GM10847 (cell line): ENCODE measurements around the gene EXTL1.

Experiments
- POLR2A ChIP-seq: IDR thresholded peaks from 2 replicates; pipeline ENCODE4 v1.6.1; 2011; ENCODE audit not compliant: insufficient read length; ENCODE audit errors: extremely low read depth

The EXTL1 gene

DNA sequence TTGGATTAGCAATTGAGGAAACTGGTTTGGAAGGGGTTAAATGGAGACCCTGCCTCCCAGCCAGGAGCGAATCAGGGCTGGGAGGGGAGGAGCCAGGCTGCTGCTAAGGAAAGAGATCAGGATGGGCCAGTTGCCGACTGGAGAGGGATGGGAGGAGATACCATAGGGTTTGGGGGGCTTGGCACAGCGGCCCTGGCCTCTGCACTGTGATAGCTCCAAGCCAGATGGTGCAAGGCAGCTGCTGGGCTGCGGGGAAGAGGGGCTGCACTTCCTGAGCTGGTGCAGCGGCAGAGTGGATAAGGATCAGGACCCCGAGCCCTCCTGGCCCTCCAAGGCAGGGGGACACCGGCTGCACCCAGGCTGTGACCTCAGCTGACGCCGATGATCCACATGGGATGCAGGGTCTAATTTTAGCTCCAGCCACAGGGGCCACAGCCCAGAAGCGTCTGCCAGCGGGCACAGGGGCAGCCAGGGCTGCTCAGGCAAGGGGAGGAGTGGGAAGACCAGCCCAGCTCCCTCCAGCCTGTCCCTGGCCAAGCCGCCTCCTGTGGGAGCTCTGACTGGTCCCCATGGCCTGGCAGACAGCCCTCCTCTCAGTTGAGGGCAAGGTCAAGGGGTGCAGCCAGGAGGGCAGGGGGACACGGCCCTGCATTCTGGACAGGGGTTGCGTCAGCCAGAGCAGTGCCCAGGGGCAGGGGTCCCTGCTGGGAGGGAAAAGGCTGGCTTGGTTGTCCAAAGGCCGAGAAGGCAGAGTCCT, at the start of gene EXTL1:
Gene EXTL1, plus strand, starts transcription at position 129 of the 757 bp plus-strand sequence. CDS start 872 bp downstream, outside the sequence.
- no peak for TF ChIP-seq POLR2A

GRCh38 chr1:25971811-25972180, 49.8 kb upstream of the EXTL1 start:
- no peak for TF ChIP-seq POLR2A

GRCh38 chr1:25973610-25974321, 47.8 kb upstream of the EXTL1 start:
- TF ChIP-seq POLR2A = no peak

GRCh38 chr1:25977801-25978200, 43.8 kb upstream of the EXTL1 start:
- TF ChIP-seq POLR2A = no peak

DNA sequence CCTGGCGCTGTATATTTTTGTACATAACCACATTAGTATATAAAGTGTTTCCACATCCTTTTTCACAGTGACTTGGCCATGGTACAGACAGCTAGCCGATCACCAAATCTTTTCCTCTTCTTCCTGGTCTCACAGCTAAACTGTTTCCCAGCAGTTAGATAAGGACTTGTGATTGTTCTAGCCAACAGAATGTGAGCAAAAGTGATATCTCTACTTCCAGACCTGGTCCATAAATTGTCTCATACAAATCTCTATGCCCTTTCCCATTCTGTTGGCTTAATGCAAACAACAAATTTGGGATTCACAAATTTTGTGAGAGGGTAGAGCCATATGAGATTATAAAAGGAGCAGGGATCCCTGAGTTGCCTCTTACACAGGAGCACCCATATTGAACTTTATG, 43.2 kb upstream of the EXTL1 start:
- no peak for TF ChIP-seq POLR2A

DNA sequence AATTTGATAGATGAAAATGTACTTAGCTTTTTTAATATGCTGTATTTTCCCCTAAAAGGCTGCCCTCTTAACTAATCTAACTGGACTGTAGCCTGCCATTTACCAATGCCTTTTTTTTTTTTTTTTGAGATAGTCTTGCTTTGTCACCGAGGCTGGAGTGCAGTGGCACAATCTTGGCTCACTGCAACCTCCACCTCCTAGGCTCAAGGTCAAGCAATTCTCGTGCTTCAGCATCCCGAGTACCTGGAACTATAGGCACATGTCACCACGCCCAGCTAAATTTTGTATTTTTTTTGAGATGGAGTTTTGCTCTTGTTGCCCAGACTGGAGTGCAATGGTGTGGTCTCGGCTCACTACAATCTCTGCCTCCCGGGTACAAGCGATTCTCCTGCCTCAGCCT, 42.4 kb upstream of the EXTL1 start:
- no peak for TF ChIP-seq POLR2A

DNA sequence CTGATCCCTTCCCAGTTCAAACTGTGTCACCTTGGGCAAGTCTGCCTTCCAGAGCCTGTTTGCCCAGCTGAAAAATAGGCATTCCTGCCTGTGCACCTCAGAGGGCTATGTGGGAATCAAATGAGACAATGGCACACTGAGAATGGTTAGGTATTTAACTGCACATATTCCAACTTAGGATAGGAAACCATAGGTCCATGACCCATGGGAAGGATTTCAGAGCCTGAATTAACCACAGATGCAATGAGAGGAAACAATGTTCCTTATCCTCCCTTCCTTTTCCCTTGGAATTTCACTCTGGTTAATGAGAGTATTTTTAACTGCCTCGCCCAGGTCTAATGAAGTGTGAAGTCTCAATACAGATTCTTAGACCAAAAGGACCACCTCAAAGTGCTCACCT, 36.4 kb upstream of the EXTL1 start:
- TF ChIP-seq POLR2A = no peak

- TF ChIP-seq POLR2A = no peak
Observed at GRCh38 chr1:25985670-25986069, 35.9 kb upstream of the EXTL1 start.

GRCh38 chr1:25987951-25988350, 33.6 kb upstream of the EXTL1 start:
- no peak for TF ChIP-seq POLR2A

- TF ChIP-seq POLR2A = no peak
Observed at GRCh38 chr1:25989440-25990234, 31.9 kb upstream of the EXTL1 start.

GRCh38 chr1:25990251-25990650, 31.3 kb upstream of the EXTL1 start:
- no peak for TF ChIP-seq POLR2A

DNA sequence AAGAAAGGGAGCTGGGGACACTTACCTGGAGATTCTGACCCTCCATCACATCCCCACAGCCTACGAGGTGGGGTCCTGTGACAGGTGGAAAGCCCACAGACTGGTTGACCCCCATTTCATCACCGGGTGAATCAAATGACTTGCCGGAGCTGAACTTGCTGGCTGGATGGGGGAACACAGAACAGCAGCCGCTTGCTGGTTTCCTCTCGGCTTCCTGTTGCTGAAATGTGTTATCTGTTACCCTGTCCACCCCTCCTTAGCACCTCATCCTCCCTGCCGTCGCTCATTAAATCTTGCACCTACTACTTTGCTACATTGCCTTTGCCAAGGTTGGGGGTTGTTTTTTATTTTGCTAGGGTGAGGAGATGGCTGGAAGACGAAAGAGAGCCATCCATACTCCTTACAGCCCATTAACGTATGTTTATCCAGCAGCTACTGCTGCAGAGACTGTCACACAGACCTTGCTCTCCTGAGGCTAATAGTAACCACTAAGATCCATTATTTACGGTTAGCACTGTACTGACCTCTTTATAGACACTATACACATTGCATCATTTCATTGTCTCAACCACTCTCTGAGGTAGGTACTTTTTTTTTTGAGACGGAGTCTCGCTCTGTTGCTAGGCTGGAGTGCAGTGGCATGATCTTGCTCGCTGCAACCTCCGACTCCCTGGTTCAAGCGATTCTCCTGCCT, 30.7 kb upstream of the EXTL1 start:
- no peak for TF ChIP-seq POLR2A

- no peak for TF ChIP-seq POLR2A
Observed at GRCh38 chr1:25991937-25992688, 29.5 kb upstream of the EXTL1 start.

DNA sequence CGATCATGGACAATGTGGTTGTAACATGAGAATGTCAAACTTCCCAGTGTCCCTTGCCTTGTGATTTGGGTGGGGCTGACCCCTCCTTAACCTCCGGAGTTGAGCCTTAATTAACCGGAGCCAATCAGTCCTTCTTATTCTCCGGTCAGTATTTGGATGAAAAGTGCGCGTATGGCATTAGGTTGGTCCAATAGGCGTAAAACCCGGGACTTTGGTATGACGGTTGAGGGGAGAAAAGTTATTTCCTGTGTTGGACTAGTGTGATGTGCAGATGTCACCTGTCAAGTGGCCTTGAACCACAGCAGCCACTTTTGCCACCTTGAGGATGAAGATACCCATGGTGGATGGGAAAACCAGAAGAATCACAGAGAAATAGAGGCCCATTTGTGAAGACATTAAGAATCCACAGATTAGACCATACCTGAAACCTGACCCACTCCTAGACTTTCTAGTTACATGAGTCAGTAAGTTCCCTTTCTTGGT, 28.8 kb upstream of the EXTL1 start:
- no peak for TF ChIP-seq POLR2A
